HepG2 (cell line): ENCODE data around the gene KDM1B. TPM values are rescaled to one million over a fixed set of nuclear protein-coding genes. Genes with fewer than 3 reads are reported as not detected.

Experiments
- ATAC-seq: fragments of 200-7000 bp; cut with Tn5 transposase; 3 replicates; pipeline ENCODE4 v1.9.1; 2020; ENCODE audit warnings: mild to moderate bottlenecking, moderate library complexity
- BruUV-seq: library from RNA; stranded (reverse); fragments of 400-500 nt; replicated peaks from 2 replicates; lab custom pipeline; 2021; lab: Mats Ljungman, UMichigan
- CTCF ChIA-PET: fragments of 300-600 bp; formaldehyde crosslinking; extraction: SDS; loops from one replicate; lab custom pipeline; 2021; ENCODE audit warnings: low total read pairs, inconsistent platforms, low intra/inter-chr PET ratio; lab: Yijun Ruan, JAX
- POLR2A ChIA-PET: fragments of 350-600 bp; sonication (Branson Sonifier 250); formaldehyde crosslinking; loops from one replicate; lab custom pipeline; 2020; ENCODE audit warnings: antibody characterized with exemption, inconsistent platforms; lab: Yijun Ruan, JAX
- DNase-seq: peaks from one replicate; pipeline ENCODE4 v3.0.0-alpha.2; 2015; ENCODE audit warnings: low spot score
- FAIRE-seq: peaks from 3 replicates; lab custom pipeline; 2011; peaks lifted over from hg19 to GRCh38; lab: Jason Lieb, UNC
- H2AFZ ChIP-seq: one replicate; pipeline ENCODE4 v1.6.1; 2011; ENCODE audit warnings: low read length, inconsistent platforms
- H3K27ac ChIP-seq: fragments of 300-600 bp; 3 replicates; pipeline ENCODE4 v1.8.0; 2011; ENCODE audit warnings: mixed run types, mild to moderate bottlenecking, mixed read lengths, low read length, inconsistent platforms; ENCODE audit not compliant: insufficient read depth; ENCODE audit errors: extremely low read length
- H3K27me3 ChIP-seq, 2 experiments: fragments of 200-600 bp in 1 of 2; 2 replicates in 1 of 2; 3 replicates in 1 of 2; pipeline versions ENCODE4 v1.6.0 to v1.8.0; 2011; ENCODE audit warnings: low read length in 2 of 2, mild to moderate bottlenecking in 2 of 2, moderate library complexity in 2 of 2, inconsistent platforms in 1 of 2; ENCODE audit not compliant: insufficient read depth in 2 of 2, control insufficient read depth in 1 of 2
- H3K36me3 ChIP-seq, 2 experiments: fragments of 200-600 bp in 1 of 2; replicated peaks in 1 of 2; 2 replicates in 1 of 2; 3 replicates in 1 of 2; pipeline versions ENCODE4 v1.5.1 to v1.8.0; 2011; ENCODE audit warnings: low read length in 2 of 2, inconsistent platforms in 1 of 2; ENCODE audit not compliant: insufficient read depth in 2 of 2, control insufficient read depth in 1 of 2
- H3K4me1 ChIP-seq: 2 replicates; pipeline ENCODE4 v1.5.1; 2012; ENCODE audit warnings: low read length, inconsistent platforms; ENCODE audit not compliant: insufficient read depth
- H3K4me2 ChIP-seq: 2 replicates; pipeline ENCODE4 v1.6.0; 2011; ENCODE audit warnings: low read depth, low read length, inconsistent platforms
- H3K4me3 ChIP-seq, 3 experiments: fragments of 200-600 bp in 1 of 3; sonication (generic), shearing (Covaris generic) in 1 of 3; replicated peaks in 1 of 3; 2 replicates each; pipeline ENCODE4 v1.5.1; 2011 to 2016; ENCODE audit warnings: low read length in 3 of 3, inconsistent platforms in 2 of 3, low read depth in 2 of 3, mild to moderate bottlenecking in 2 of 3, control low read depth in 1 of 3, mixed read lengths in 1 of 3; ENCODE audit not compliant: insufficient read depth in 1 of 3
- H3K79me2 ChIP-seq: one replicate; pipeline ENCODE4 v1.6.1; 2011; ENCODE audit warnings: low read length, inconsistent platforms; ENCODE audit not compliant: insufficient read depth
- H3K9ac ChIP-seq: 2 replicates; pipeline ENCODE4 v1.6.0; 2011; ENCODE audit warnings: mild to moderate bottlenecking, low read depth, low read length, inconsistent platforms; ENCODE audit not compliant: insufficient read depth
- H3K9me3 ChIP-seq: 2 replicates; pipeline ENCODE4 v1.5.1; 2012; ENCODE audit warnings: mild to moderate bottlenecking, low read length
- H4K20me1 ChIP-seq: 2 replicates; pipeline ENCODE4 v1.6.0; 2011; ENCODE audit warnings: inconsistent platforms, mild to moderate bottlenecking, low read length, moderate library complexity; ENCODE audit not compliant: insufficient read depth
- PREB ChIP-seq: sonication (generic); formaldehyde crosslinking; IDR thresholded peaks from 2 replicates; pipeline ENCODE4 v1.4.0; 2020; ENCODE audit warnings: missing genetic modification reagents
- THYN1 ChIP-seq: sonication (generic); formaldehyde crosslinking; IDR thresholded peaks from 2 replicates; pipeline ENCODE4 v1.8.1; 2023; ENCODE audit warnings: low read depth, mild to moderate bottlenecking, moderate library complexity, missing genetic modification reagents, borderline replicate concordance
- ZBTB43 ChIP-seq: sonication (generic); formaldehyde crosslinking; conservative IDR thresholded peaks from 2 replicates; pipeline ENCODE4 v1.4.0; 2020; ENCODE audit warnings: missing genetic modification reagents
- ZNF839 ChIP-seq: sonication (generic); formaldehyde crosslinking; IDR thresholded peaks from 2 replicates; pipeline ENCODE4 v1.4.0; 2020; ENCODE audit warnings: missing genetic modification reagents, mild to moderate bottlenecking, borderline replicate concordance
- WGBS: methylation state at CpG from one replicate; pipeline ENCODE4 v1.1.6; 2017; ENCODE audit warnings: low lambda C conversion rate; 5-methylcytosine and 5-hydroxymethylcytosine counted together
- in situ Hi-C: cut with HindIII; loops from 2 replicates; pipeline ENCODE4 v1.10.0; 2017; ENCODE audit warnings: low pct_unique_long_range_greater_than_20kb; ENCODE audit not compliant: extremely low pct_ligation_motif_present
- intact Hi-C: fragments of 100-400 bp; cut with micrococcal nuclease; formaldehyde crosslinking; loops from one replicate; pipeline ENCODE4 v1.10.0; 2022; ENCODE audit not compliant: unreplicated experiment
- polyA plus RNA-seq, 8 experiments: library from polyadenylated mRNA; depleted of rRNA in 3 of 8; stranded (reverse) in 7 of 8; unstranded in 1 of 8; fragments of >200 nt; fragmentation: Illumina TruSeq in 4 of 8; extraction: Trizol in 4 of 8; gene quantifications; 2 replicates each; pipeline versions ENCODE4 v1.2.1 to v1.2.3, GENCODE V29; 2011 to 2016; ENCODE audit warnings: low read depth in 4 of 8, missing spikeins in 1 of 8, mixed read lengths in 1 of 8; ENCODE audit not compliant: insufficient read depth in 1 of 8
- total RNA-seq, 5 experiments: library from RNA; depleted of rRNA; stranded (reverse); fragments of >200 nt; fragmentation: Illumina TruSeq; extraction: Trizol; gene quantifications; 2 replicates each; pipeline ENCODE4 v1.2.3, GENCODE V29; 2016; ENCODE audit warnings: low read depth in 1 of 5
- TF ChIP-seq, protein P1 (sequence below): sonication (generic); formaldehyde crosslinking; IDR thresholded peaks from 2 replicates; pipeline ENCODE4 v1.4.0; 2020; ENCODE audit warnings: missing genetic modification reagents, borderline replicate concordance

The KDM1B gene
- total and polyA plus RNA-seq, 2 of the 13 experiments (the other 11 are each of a cell fraction or from before 2014, with no cell fraction given): 9.8 to 13.2 TPM

DNA sequence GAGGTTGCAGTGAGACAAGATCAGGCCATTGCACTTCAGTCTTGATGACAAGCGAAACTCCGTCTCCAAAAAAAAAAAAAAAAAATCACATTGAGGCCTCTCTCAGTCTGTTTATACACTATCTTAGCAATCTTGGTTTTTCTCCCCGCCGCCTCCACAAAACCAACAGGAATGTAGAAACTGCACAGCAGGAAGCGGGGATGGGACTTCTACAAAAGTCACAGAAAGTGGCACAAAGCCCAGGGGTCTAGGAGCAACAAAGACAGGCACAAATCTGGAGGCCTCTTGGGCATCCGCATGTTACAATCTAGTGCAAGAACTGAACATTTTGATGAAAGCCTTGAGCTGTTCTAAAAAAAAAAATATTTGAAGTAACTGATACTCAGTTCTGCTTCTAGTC is 48.6 kb downstream of the KDM1B start:
- ChIA-PET POLR2A (no interaction called here), CTCF (no interaction called here)
- Histone ChIP-seq H3K9me3 (no peaks in the 10 kb centered on the region), H3K4me3 (no peak overlapping the region), H2AFZ (no peak overlapping the region), H3K27ac (no peak overlapping the region), H3K79me2 (no peaks in the 10 kb centered on the region), H3K4me2 (no peak overlapping the region), H3K27me3 (no peaks in the 10 kb centered on the region), H3K36me3 (peaks cover 4 to 5% of the 10 kb centered on the region in 2 experiments; a peak in 4 of 5 replicates), H4K20me1 (no peaks in the 10 kb centered on the region), H3K9ac (no peak overlapping the region), H3K4me1 (no peaks in the 10 kb centered on the region)
- in situ Hi-C loops (no loop called here), intact Hi-C loops (no loop called here)
- FAIRE-seq (no peak), DNase-seq (no peak), ATAC-seq (no peak)
- no peak for TF ChIP-seq THYN1 (CRISPR knock-in tag)
- no peak for TF ChIP-seq PREB (CRISPR knock-in tag)
- no peak for TF ChIP-seq ZNF839 (CRISPR knock-in tag)
- TF ChIP-seq, protein P1, sequence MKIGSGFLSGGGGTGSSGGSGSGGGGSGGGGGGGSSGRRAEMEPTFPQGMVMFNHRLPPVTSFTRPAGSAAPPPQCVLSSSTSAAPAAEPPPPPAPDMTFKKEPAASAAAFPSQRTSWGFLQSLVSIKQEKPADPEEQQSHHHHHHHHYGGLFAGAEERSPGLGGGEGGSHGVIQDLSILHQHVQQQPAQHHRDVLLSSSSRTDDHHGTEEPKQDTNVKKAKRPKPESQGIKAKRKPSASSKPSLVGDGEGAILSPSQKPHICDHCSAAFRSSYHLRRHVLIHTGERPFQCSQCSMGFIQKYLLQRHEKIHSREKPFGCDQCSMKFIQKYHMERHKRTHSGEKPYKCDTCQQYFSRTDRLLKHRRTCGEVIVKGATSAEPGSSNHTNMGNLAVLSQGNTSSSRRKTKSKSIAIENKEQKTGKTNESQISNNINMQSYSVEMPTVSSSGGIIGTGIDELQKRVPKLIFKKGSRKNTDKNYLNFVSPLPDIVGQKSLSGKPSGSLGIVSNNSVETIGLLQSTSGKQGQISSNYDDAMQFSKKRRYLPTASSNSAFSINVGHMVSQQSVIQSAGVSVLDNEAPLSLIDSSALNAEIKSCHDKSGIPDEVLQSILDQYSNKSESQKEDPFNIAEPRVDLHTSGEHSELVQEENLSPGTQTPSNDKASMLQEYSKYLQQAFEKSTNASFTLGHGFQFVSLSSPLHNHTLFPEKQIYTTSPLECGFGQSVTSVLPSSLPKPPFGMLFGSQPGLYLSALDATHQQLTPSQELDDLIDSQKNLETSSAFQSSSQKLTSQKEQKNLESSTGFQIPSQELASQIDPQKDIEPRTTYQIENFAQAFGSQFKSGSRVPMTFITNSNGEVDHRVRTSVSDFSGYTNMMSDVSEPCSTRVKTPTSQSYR: no peak
- TF ChIP-seq ZBTB43: no peak
- WGBS: 98% methylated on average over 6 of the region's 6 CpGs
- no TSS peak for BruUV-seq
